Heart left ventricle (tissue), 13 donors: ENCODE data around the gene PCLO.

Source experiments
- CTCF ChIP-seq, 12 donors: fragments of 200-600 bp; sonication (generic) in 4 of 12; IDR thresholded peaks; one replicate each; pipeline versions ENCODE4 v1.5.0 to v1.8.0; 2018 to 2022; ENCODE audit warnings: antibody characterized with exemption in 12 of 12, mild to moderate bottlenecking in 5 of 12
- POLR2A ChIP-seq, 2 donors: fragments of 450-650 bp; IDR thresholded peaks; one replicate each; pipeline ENCODE4 v1.6.1; 2017; ENCODE audit warnings: antibody characterized with exemption in 2 of 2, mild to moderate bottlenecking in 2 of 2, moderate library complexity in 2 of 2
- donor health status: ischemic (EF 13 %, LVEDD 7.1; RV severe dilation, severe dysfunction).
- donor health status: DM: no; HTN: yes; CAD: no.
- donor health status: DM: no; HTN: no; CAD: no.
- donor health status: ischemic (EF 25% LVEDD 6.9; RV normal size, moderate dysfunction).
- donor health status: ischemic (EF 25% LVEDD 5.7; RV mildly dilated, moderate dysfunction).
- donor health status: ischemic (EF 35%, LVEDD 5.7; RV mildly dilated, moderate dysfunction).
- donor health status: nonischemic (EF 11% LVEDD 7.7; RV severe dilation, severe dysfunction).
- donor health status: DM: yes; HTN: yes; CAD: no.
- donor health status: PGD.
- donor health status: ischemic (EF 29% LVEDD 5.4; RV normal size, mild dysfunction).
- donor health status: nonischemic (EF 23%, LVEDD 6.1; RV moderate dilation, normal function).

- peak in 11 of 12 donors; percentile 14 to 50 (median 36) for TF ChIP-seq CTCF (IDR thresholded peaks at IDR 0.05)
- TF ChIP-seq POLR2A (IDR thresholded peaks at IDR 0.05): no peak
These were observed 422.3 kb downstream of the PCLO start for GRCh38 chr7:82740246-82740848.
